Kasumi-1 (cell line): ENCODE results near the gene RTN1.
A peak's percentile ranks its signal among the peaks of the same experiment; 100 is the strongest.

Experiments used
- DNase-seq, 2 experiments: peaks; one replicate each; lab custom pipeline; 2025; lab: John Stamatoyannopoulos, UW

Gene RTN1

GRCh38 chr14:59870277-59871165 is at the start of gene RTN1:
Gene RTN1 (minus strand): TSS chr14:59870776. CDS start chr14:59870630, 146 bp downstream.
- peak; percentile 78 to 85 for DNase-seq

- DNase-seq, result no peak
Measured at GRCh38 chr14:59920378-59920683, 49.8 kb upstream of the RTN1 start.

GRCh38 chr14:59919570-59920377 is 49.2 kb upstream of the RTN1 start, which contains the start of gene LRRC9:
Gene LRRC9 (plus strand): TSS chr14:59920144.
- no peak for DNase-seq

- peak; percentile 26 to 66 for DNase-seq
Measured at GRCh38 chr14:59918824-59919569, 48.4 kb upstream of the RTN1 start.

- no peak for DNase-seq
Measured at GRCh38 chr14:59913187-59913586, 42.6 kb upstream of the RTN1 start.

GRCh38 chr14:59912443-59912842 is 41.9 kb upstream of the RTN1 start:
- no peak for DNase-seq

- no peak for DNase-seq
Measured at GRCh38 chr14:59905188-59905587, 34.6 kb upstream of the RTN1 start.

GRCh38 chr14:59904184-59904583 is 33.6 kb upstream of the RTN1 start:
- DNase-seq, result no peak

- DNase-seq, result no peak
Measured at GRCh38 chr14:59900556-59900955, 30.0 kb upstream of the RTN1 start.

GRCh38 chr14:59897757-59898383 is 27.3 kb upstream of the RTN1 start:
- peak; percentile 8 to 42 for DNase-seq

GRCh38 chr14:59895721-59896120 is 25.1 kb upstream of the RTN1 start:
- no peak for DNase-seq

GRCh38 chr14:59890676-59891075 is 20.1 kb upstream of the RTN1 start:
- DNase-seq, result no peak

- DNase-seq, result peak; percentile 36
Measured at GRCh38 chr14:59882957-59883356, 12.4 kb upstream of the RTN1 start.

GRCh38 chr14:59871166-59871495 is 555 bp upstream of the RTN1 start:
- no peak for DNase-seq

- DNase-seq, result no peak
Measured at GRCh38 chr14:59869381-59870255, 958 bp downstream of the RTN1 start.

GRCh38 chr14:59868021-59868420 is 2.6 kb downstream of the RTN1 start:
- DNase-seq, result no peak

- no peak for DNase-seq
Measured at GRCh38 chr14:59863806-59864525, 6.6 kb downstream of the RTN1 start.

- no peak for DNase-seq
Measured at GRCh38 chr14:59857328-59857727, 13.2 kb downstream of the RTN1 start.

- DNase-seq, result no peak
Measured at GRCh38 chr14:59852350-59852749, 18.2 kb downstream of the RTN1 start.

- no peak for DNase-seq
Measured at GRCh38 chr14:59850458-59850857, 20.1 kb downstream of the RTN1 start.
